Measurements from ENCODE around the gene LCN12.

The LCN12 gene

GRCh38 chr9:136958898-136959850, 7.1 kb downstream of the LCN12 start:
- no peak for DNase-seq (ENCODE audit: low read depth in 1 of 2, low spot score in 1 of 2)
- in situ Hi-C loops (cut with HindIII; ENCODE audit: low pct_unique_long_range_greater_than_20kb, low sequenced_read_pairs), result no loop called here
- TF ChIP-seq JUND (IDR thresholded peaks at IDR 0.05; ENCODE audit: low read depth), result no peak

- in situ Hi-C loops (cut with HindIII; ENCODE audit: low pct_unique_long_range_greater_than_20kb, low sequenced_read_pairs), result no loop called here
- TF ChIP-seq JUND (IDR thresholded peaks at IDR 0.05; ENCODE audit: low read depth), result no peak
- no peak for DNase-seq (ENCODE audit: low read depth in 1 of 2, low spot score in 1 of 2)
These were observed 8.3 kb downstream of the LCN12 start for GRCh38 chr9:136960212-136960937.

GRCh38 chr9:136960938-136961275, 8.8 kb downstream of the LCN12 start:
- in situ Hi-C loops (cut with HindIII; ENCODE audit: low pct_unique_long_range_greater_than_20kb, low sequenced_read_pairs), result no loop called here
- DNase-seq (ENCODE audit: low read depth in 1 of 2, low spot score in 1 of 2), result no peak
- TF ChIP-seq JUND (IDR thresholded peaks at IDR 0.05; ENCODE audit: low read depth), result no peak

GRCh38 chr9:136961279-136962065, 9.4 kb downstream of the LCN12 start:
- no peak for DNase-seq (ENCODE audit: low read depth in 1 of 2, low spot score in 1 of 2)
- TF ChIP-seq JUND (IDR thresholded peaks at IDR 0.05; ENCODE audit: low read depth), result no peak
- in situ Hi-C loops (cut with HindIII; ENCODE audit: low pct_unique_long_range_greater_than_20kb, low sequenced_read_pairs), result no loop called here

- DNase-seq (ENCODE audit: low read depth in 1 of 2, low spot score in 1 of 2), result no peak
- in situ Hi-C loops (cut with HindIII; ENCODE audit: low pct_unique_long_range_greater_than_20kb, low sequenced_read_pairs), result no loop called here
- TF ChIP-seq JUND (IDR thresholded peaks at IDR 0.05; ENCODE audit: low read depth), result no peak
These were observed 10.1 kb downstream of the LCN12 start for GRCh38 chr9:136962163-136962562.

- DNase-seq (ENCODE audit: low read depth in 1 of 2, low spot score in 1 of 2), result no peak
- TF ChIP-seq JUND (IDR thresholded peaks at IDR 0.05; ENCODE audit: low read depth), result no peak
- in situ Hi-C loops (cut with HindIII; ENCODE audit: low pct_unique_long_range_greater_than_20kb, low sequenced_read_pairs), result no loop called here
These were observed 10.7 kb downstream of the LCN12 start for GRCh38 chr9:136962701-136963248.

GRCh38 chr9:136963341-136963740, 11.3 kb downstream of the LCN12 start:
- TF ChIP-seq JUND (IDR thresholded peaks at IDR 0.05; ENCODE audit: low read depth), result no peak
- in situ Hi-C loops (cut with HindIII; ENCODE audit: low pct_unique_long_range_greater_than_20kb, low sequenced_read_pairs), result no loop called here
- DNase-seq (ENCODE audit: low read depth in 1 of 2, low spot score in 1 of 2), result no peak

- in situ Hi-C loops (cut with HindIII; ENCODE audit: low pct_unique_long_range_greater_than_20kb, low sequenced_read_pairs), result no loop called here
- DNase-seq (ENCODE audit: low read depth in 1 of 2, low spot score in 1 of 2), result no peak
- no peak for TF ChIP-seq JUND (IDR thresholded peaks at IDR 0.05; ENCODE audit: low read depth)
These were observed 11.7 kb downstream of the LCN12 start for GRCh38 chr9:136963751-136964150.

GRCh38 chr9:136964171-136964689, 12.2 kb downstream of the LCN12 start:
- in situ Hi-C loops (cut with HindIII; ENCODE audit: low pct_unique_long_range_greater_than_20kb, low sequenced_read_pairs), result no loop called here
- DNase-seq (ENCODE audit: low read depth in 1 of 2, low spot score in 1 of 2), result no peak

GRCh38 chr9:136964833-136965422, 12.9 kb downstream of the LCN12 start:
- in situ Hi-C loops (cut with HindIII; ENCODE audit: low pct_unique_long_range_greater_than_20kb, low sequenced_read_pairs), result no loop called here
- no peak for DNase-seq (ENCODE audit: low read depth in 1 of 2, low spot score in 1 of 2)
- no peak for TF ChIP-seq JUND (IDR thresholded peaks at IDR 0.05; ENCODE audit: low read depth)

More at GRCh38 chr9:136964171-136964689, 12.2 kb downstream of the LCN12 start:
- no peak for TF ChIP-seq JUND (IDR thresholded peaks at IDR 0.05; ENCODE audit: low read depth)

- in situ Hi-C loops (cut with HindIII; ENCODE audit: low pct_unique_long_range_greater_than_20kb, low sequenced_read_pairs), result no loop called here
- no peak for TF ChIP-seq JUND (IDR thresholded peaks at IDR 0.05; ENCODE audit: low read depth)
- DNase-seq (ENCODE audit: low read depth in 1 of 2, low spot score in 1 of 2), result no peak
These were observed 13.9 kb downstream of the LCN12 start for GRCh38 chr9:136965771-136966484.

Data from T47D (cell line).